Pancreas (tissue), 10 donors: ENCODE measurements around the gene CDK9. TPM values are rescaled to one million over a fixed set of nuclear protein-coding genes. Genes with fewer than 3 reads are reported as not detected.

ENCODE experiments used
- ATAC-seq, 4 donors: fragments of 200-7000 bp; cut with Tn5 transposase; one replicate each; pipeline versions ENCODE4 v1.8.0 to v1.9.1; 2020; ENCODE audit warnings: mild to moderate bottlenecking in 4 of 4, moderate library complexity in 4 of 4
- DNase-seq, 6 donors: peaks; one replicate each; pipeline ENCODE4 v3.0.0-alpha.2; 2020
- FAIRE-seq: peaks from 2 replicates; lab custom pipeline; 2012; peaks lifted over from hg19 to GRCh38; lab: Jason Lieb, UNC
- H3K27ac ChIP-seq, 4 donors: fragments of 200-600 bp; sonication (generic); 1 replicate in 3 of 4; 2 replicates in 1 of 4; pipeline versions ENCODE4 v1.5.0 to v1.8.0; 2020
- H3K27me3 ChIP-seq, 4 donors: fragments of 200-600 bp; one replicate each; pipeline ENCODE4 v1.8.0; 2021
- H3K36me3 ChIP-seq, 3 donors: fragments of 200-600 bp; sonication (generic) in 1 of 3; one replicate each; pipeline versions ENCODE4 v1.5.0 to v1.8.0; 2020 to 2021
- H3K4me1 ChIP-seq, 3 donors: fragments of 200-600 bp; one replicate each; pipeline ENCODE4 v1.8.0; 2021
- H3K4me3 ChIP-seq, 4 donors: fragments of 200-600 bp; sonication (generic) in 2 of 4; one replicate each; pipeline versions ENCODE4 v1.5.0 to v1.8.0; 2020 to 2021
- H3K9me3 ChIP-seq, 4 donors: fragments of 200-600 bp; one replicate each; pipeline ENCODE4 v1.8.0; 2021
- CTCF ChIP-seq, 4 donors: fragments of 200-600 bp; sonication (generic) in 3 of 4; IDR thresholded peaks; one replicate each; pipeline versions ENCODE4 v1.5.0 to v1.8.0; 2021; ENCODE audit warnings: antibody characterized with exemption in 4 of 4
- WGBS, 2 donors: extraction: QIAGEN DNeasy Blood & Tissue Kit; methylation state at CpG; one replicate each; pipeline ENCODE4 v1.1.7; 2013; 5-methylcytosine and 5-hydroxymethylcytosine counted together
- intact Hi-C, 3 donors: fragments of 100-400 bp; cut with DNase I; formaldehyde crosslinking; loops; one replicate each; pipeline versions ENCODE4 v1.11.1 to v1.14.2; 2022
- polyA plus RNA-seq, 2 donors: library from polyadenylated mRNA; stranded (reverse); fragments of 200-250 nt; gene quantifications; one replicate each; pipeline ENCODE4 v1.2.3, GENCODE V29; 2013
- total RNA-seq, 6 donors: library from RNA; stranded (reverse); fragmentation: NEBNext Ultra II Directional in 4 of 6; extraction: Animal tissue kit (Norgen Biotek cat#: 25700) in 4 of 6; gene quantifications; one replicate each; pipeline versions ENCODE4 v1.2.1 to v1.2.4, GENCODE V29; 2021 to 2023
- donor health status: healthy with polysubstance abuse.
- donor health status: DM: no; HTN: no; CAD: no; lungs with moderate emphysema.
- donor health status: DM: no; HTN: no; CAD: no.
- donor health status: control.
- donor health status: control.
- donor health status: Bipolar disorder and iron deficiency.
- donor health status: DM: yes; HTN: yes; CAD: no.
- donor health status: DM: no; HTN: no; CAD: no.
- donor health status: DM: no; HTN: no; CAD: no.
- donor health status: DM: yes; HTN: yes; CAD: no.

Gene CDK9
- total and polyA plus RNA-seq, 8 donors = 33.9 to 119 (median 46.3) TPM

GRCh38 chr9:127793093-127793708 lies 7.4 kb downstream of the CDK9 start:
- ATAC-seq (peak; percentile 15 to 48 (median 36)), DNase-seq (peak in 2 of 6 donors; percentile 42 to 45), FAIRE-seq (no peak)
- H3K9me3 ChIP-seq = no peaks in the 10 kb centered on the region
- H3K36me3 ChIP-seq = peaks cover 5 to 40% (median 33%) of the 10 kb centered on the region in 3 donors
- 37 to 41% methylated on average over 8 of the region's 8 CpGs for WGBS, 2 donors
- H3K27me3 ChIP-seq = no peaks in the 10 kb centered on the region
- no peak overlapping the region for H3K4me3 ChIP-seq
- TF ChIP-seq CTCF (IDR thresholded peaks at IDR 0.05) = no peak
- H3K4me1 ChIP-seq = peaks cover 50 to 69% (median 54%) of the 10 kb centered on the region in 3 donors
- intact Hi-C loops = no loop called here
- peak overlapping the region in 2 of 4 donors; percentile 48 to 62 for H3K27ac ChIP-seq

GRCh38 chr9:127794001-127794791 lies 8.4 kb downstream of the CDK9 start:
- WGBS, 2 donors = 37 to 42% methylated on average over 14 of the region's 14 CpGs
- DNase-seq = peak in 3 of 6 donors; percentile 63 to 70 (median 63)
- Histone ChIP-seq H3K27ac (peak overlapping the region; percentile 25 to 62 (median 42)), H3K36me3 (peaks cover 5 to 30% (median 25%) of the 10 kb centered on the region in 3 donors), H3K4me1 (peaks cover 51 to 69% (median 59%) of the 10 kb centered on the region in 3 donors), H3K4me3 (no peak overlapping the region), H3K9me3 (no peaks in the 10 kb centered on the region), H3K27me3 (no peaks in the 10 kb centered on the region)
- no peak for TF ChIP-seq CTCF (IDR thresholded peaks at IDR 0.05)
- no peak for FAIRE-seq
- intact Hi-C loops = no loop called here
- ATAC-seq = peak; percentile 28 to 54 (median 44)

GRCh38 chr9:127796225-127796813 lies 10.5 kb downstream of the CDK9 start:
- FAIRE-seq = no peak
- 20 to 23% methylated on average over 8 of the region's 8 CpGs for WGBS, 2 donors

GRCh38 chr9:127796852-127797370 lies 11.1 kb downstream of the CDK9 start:
- FAIRE-seq = no peak
- intact Hi-C loops = no loop called here
- ATAC-seq = no peak
- Histone ChIP-seq H3K27ac (peak overlapping the region in 3 of 4 donors; percentile 45 to 76 (median 72)), H3K36me3 (peaks cover 0 to 4% (median 0%) of the 10 kb centered on the region in 3 donors), H3K9me3 (no peaks in the 10 kb centered on the region), H3K4me1 (peaks cover 49 to 66% (median 64%) of the 10 kb centered on the region in 3 donors), H3K27me3 (no peaks in the 10 kb centered on the region), H3K4me3 (no peak overlapping the region)
- TF ChIP-seq CTCF (IDR thresholded peaks at IDR 0.05) = no peak
- no peak for DNase-seq
- 60 to 61% methylated on average over 11 of the region's 11 CpGs for WGBS, 2 donors

More at GRCh38 chr9:127796225-127796813, 10.5 kb downstream of the CDK9 start:
- intact Hi-C loops = no loop called here
- peak in 5 of 6 donors; percentile 74 to 84 (median 81) for DNase-seq
- Histone ChIP-seq H3K4me3 (no peak overlapping the region), H3K36me3 (peaks cover 0 to 9% (median 6%) of the 10 kb centered on the region in 3 donors), H3K9me3 (no peaks in the 10 kb centered on the region), H3K27ac (peak overlapping the region; percentile 42 to 76 (median 58)), H3K27me3 (no peaks in the 10 kb centered on the region), H3K4me1 (peaks cover 49 to 60% (median 60%) of the 10 kb centered on the region in 3 donors)
- ATAC-seq = peak; percentile 33 to 66 (median 48)
- no peak for TF ChIP-seq CTCF (IDR thresholded peaks at IDR 0.05)
